Osteoblast (primary cell): Measurements from ENCODE around the gene DLST. TPM values are rescaled to one million over a fixed set of nuclear protein-coding genes. Genes with fewer than 3 reads are reported as not detected.
A peak's percentile ranks its signal among the peaks of the same experiment; 100 is the strongest.
"Not testable (repeated sequence)": the region's sequence is repeated elsewhere in the genome, so short reads cannot be mapped to it uniquely, and the experiment has no call there.

Experiments used
- DNase-seq: peaks from one replicate; pipeline ENCODE4 v3.0.0; 2011; ENCODE audit warnings: low spot score, mixed read lengths; ENCODE audit not compliant: insufficient read length; ENCODE audit errors: missing footprints
- H2AFZ ChIP-seq: 2 replicates; pipeline ENCODE4 v1.6.0; 2011; ENCODE audit warnings: mild to moderate bottlenecking, low read length
- H3K27ac ChIP-seq: 2 replicates; pipeline ENCODE4 v1.5.1; 2011; ENCODE audit warnings: mild to moderate bottlenecking, low read depth, low read length, moderate library complexity
- H3K27me3 ChIP-seq: 2 replicates; pipeline ENCODE4 v1.6.0; 2012; ENCODE audit warnings: mild to moderate bottlenecking, control low read depth, inconsistent platforms, low read length, moderate library complexity; ENCODE audit not compliant: insufficient read depth
- H3K36me3 ChIP-seq: 2 replicates; pipeline ENCODE4 v1.5.1; 2011; ENCODE audit warnings: mild to moderate bottlenecking, low read length, control low read depth, moderate library complexity; ENCODE audit not compliant: insufficient read depth
- H3K4me1 ChIP-seq: 2 replicates; pipeline ENCODE4 v1.5.1; 2011; ENCODE audit warnings: mild to moderate bottlenecking, low read length, control low read depth, moderate library complexity; ENCODE audit not compliant: insufficient read depth
- H3K4me2 ChIP-seq: 2 replicates; pipeline ENCODE4 v1.6.0; 2011; ENCODE audit warnings: mild to moderate bottlenecking, low read length; ENCODE audit not compliant: insufficient read depth
- H3K4me3 ChIP-seq: fragments of 200-600 bp; sonication (generic); 3 replicates; pipeline ENCODE4 v1.5.1; 2012; ENCODE audit warnings: mild to moderate bottlenecking, low read length, inconsistent platforms; ENCODE audit not compliant: insufficient read depth
- H3K79me2 ChIP-seq: 2 replicates; pipeline ENCODE4 v1.6.0; 2012; ENCODE audit warnings: mild to moderate bottlenecking, low read length, control low read depth, inconsistent platforms; ENCODE audit not compliant: insufficient read depth
- H3K9me3 ChIP-seq: 2 replicates; pipeline ENCODE4 v1.5.1; 2011; ENCODE audit warnings: low read depth, low read length, control low read depth
- H4K20me1 ChIP-seq: 2 replicates; pipeline ENCODE4 v1.6.0; 2012; ENCODE audit warnings: mild to moderate bottlenecking, low read length, control low read depth; ENCODE audit not compliant: insufficient read depth
- total RNA-seq: library from RNA; depleted of rRNA; stranded (reverse); fragments of >200 nt; gene quantifications from 2 replicates; pipeline ENCODE4 v1.2.3, GENCODE V29; 2012
- TF ChIP-seq, protein P1 (sequence below): IDR thresholded peaks from 2 replicates; pipeline ENCODE4 v1.5.1; 2011; ENCODE audit warnings: mild to moderate bottlenecking, low read depth, low read length, moderate library complexity; ENCODE audit errors: extremely low read depth

DLST gene
- total RNA-seq, 1 donor: 69.8 TPM

- Histone ChIP-seq H3K79me2 (no peaks in the 10 kb centered on the region), H3K4me1 (no peaks in the 10 kb centered on the region), H2AFZ (no peak overlapping the region), H4K20me1 (no peaks in the 10 kb centered on the region), H3K4me3 (no peak overlapping the region), H3K9me3 (no peaks in the 10 kb centered on the region), H3K4me2 (no peak overlapping the region), H3K27ac (no peak overlapping the region), H3K27me3 (no peaks in the 10 kb centered on the region), H3K36me3 (no peaks in the 10 kb centered on the region)
- no peak for DNase-seq
- TF ChIP-seq, protein P1, sequence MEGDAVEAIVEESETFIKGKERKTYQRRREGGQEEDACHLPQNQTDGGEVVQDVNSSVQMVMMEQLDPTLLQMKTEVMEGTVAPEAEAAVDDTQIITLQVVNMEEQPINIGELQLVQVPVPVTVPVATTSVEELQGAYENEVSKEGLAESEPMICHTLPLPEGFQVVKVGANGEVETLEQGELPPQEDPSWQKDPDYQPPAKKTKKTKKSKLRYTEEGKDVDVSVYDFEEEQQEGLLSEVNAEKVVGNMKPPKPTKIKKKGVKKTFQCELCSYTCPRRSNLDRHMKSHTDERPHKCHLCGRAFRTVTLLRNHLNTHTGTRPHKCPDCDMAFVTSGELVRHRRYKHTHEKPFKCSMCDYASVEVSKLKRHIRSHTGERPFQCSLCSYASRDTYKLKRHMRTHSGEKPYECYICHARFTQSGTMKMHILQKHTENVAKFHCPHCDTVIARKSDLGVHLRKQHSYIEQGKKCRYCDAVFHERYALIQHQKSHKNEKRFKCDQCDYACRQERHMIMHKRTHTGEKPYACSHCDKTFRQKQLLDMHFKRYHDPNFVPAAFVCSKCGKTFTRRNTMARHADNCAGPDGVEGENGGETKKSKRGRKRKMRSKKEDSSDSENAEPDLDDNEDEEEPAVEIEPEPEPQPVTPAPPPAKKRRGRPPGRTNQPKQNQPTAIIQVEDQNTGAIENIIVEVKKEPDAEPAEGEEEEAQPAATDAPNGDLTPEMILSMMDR: no peak
Observed at GRCh38 chr14:74929242-74929641, 47.5 kb downstream of the DLST start.

GRCh38 chr14:74931744-74932143 lies 50.0 kb downstream of the DLST start:
- H3K79me2 ChIP-seq, H3K9me3 ChIP-seq, H3K4me2 ChIP-seq, H3K36me3 ChIP-seq, H2AFZ ChIP-seq, H3K4me3 ChIP-seq, DNase-seq, H3K27ac ChIP-seq, H3K27me3 ChIP-seq, H3K4me1 ChIP-seq, H4K20me1 ChIP-seq: not testable (repeated sequence)

GRCh38 chr14:74932401-74932901 lies 50.7 kb downstream of the DLST start:
- no peaks in the 10 kb centered on the region for H4K20me1 ChIP-seq
- H3K9me3 ChIP-seq: no peaks in the 10 kb centered on the region
- TF ChIP-seq, protein P1: no peak
- no peak overlapping the region for H3K4me3 ChIP-seq
- no peaks in the 10 kb centered on the region for H3K27me3 ChIP-seq
- H3K4me1 ChIP-seq: no peaks in the 10 kb centered on the region
- peak overlapping the region; percentile 54 for H3K4me2 ChIP-seq
- H2AFZ ChIP-seq: peak overlapping the region; percentile 48
- no peaks in the 10 kb centered on the region for H3K79me2 ChIP-seq
- no peaks in the 10 kb centered on the region for H3K36me3 ChIP-seq
- no peak overlapping the region for H3K27ac ChIP-seq
- DNase-seq: peak; percentile 66

DNA sequence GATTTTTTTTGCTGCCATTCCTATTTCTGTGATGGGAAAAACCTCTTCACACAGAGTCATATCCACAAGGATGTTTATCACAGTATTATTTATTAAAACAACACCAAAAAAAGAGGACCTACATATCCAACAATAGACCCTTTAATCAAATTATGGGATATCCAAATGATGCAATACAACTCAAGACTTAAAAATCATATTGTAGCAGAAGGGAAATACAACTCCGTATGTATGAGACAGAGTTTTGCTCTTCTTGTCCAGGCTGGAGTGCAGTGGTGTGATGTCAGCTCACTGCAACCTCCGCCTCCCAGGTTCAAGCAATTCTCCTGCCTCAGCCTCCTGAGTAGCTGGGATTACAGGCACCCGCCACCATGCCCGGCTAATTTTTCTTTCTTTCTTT lies 51.2 kb downstream of the DLST start:
- H3K27me3 ChIP-seq, DNase-seq, H3K79me2 ChIP-seq, H3K9me3 ChIP-seq, H3K4me1 ChIP-seq, H3K27ac ChIP-seq, H3K4me3 ChIP-seq, H3K36me3 ChIP-seq, H4K20me1 ChIP-seq: not testable (repeated sequence)
- Histone ChIP-seq H3K4me2 (peak overlapping the region; percentile 54), H2AFZ (peak overlapping the region; percentile 48)

- Histone ChIP-seq H4K20me1 (no peaks in the 10 kb centered on the region), H3K4me3 (no peak overlapping the region), H3K9me3 (no peaks in the 10 kb centered on the region), H3K4me2 (no peak overlapping the region), H3K36me3 (no peaks in the 10 kb centered on the region), H3K4me1 (peaks cover 1% of the 10 kb centered on the region), H2AFZ (peak overlapping the region; percentile 25), H3K27ac (no peak overlapping the region), H3K27me3 (no peaks in the 10 kb centered on the region), H3K79me2 (no peaks in the 10 kb centered on the region)
- TF ChIP-seq, protein P1: no peak
- peak; percentile 47 for DNase-seq
Observed at GRCh38 chr14:74934041-74934440, 52.3 kb downstream of the DLST start.
